ENCODE results near the gene PSMB5.

DNA sequence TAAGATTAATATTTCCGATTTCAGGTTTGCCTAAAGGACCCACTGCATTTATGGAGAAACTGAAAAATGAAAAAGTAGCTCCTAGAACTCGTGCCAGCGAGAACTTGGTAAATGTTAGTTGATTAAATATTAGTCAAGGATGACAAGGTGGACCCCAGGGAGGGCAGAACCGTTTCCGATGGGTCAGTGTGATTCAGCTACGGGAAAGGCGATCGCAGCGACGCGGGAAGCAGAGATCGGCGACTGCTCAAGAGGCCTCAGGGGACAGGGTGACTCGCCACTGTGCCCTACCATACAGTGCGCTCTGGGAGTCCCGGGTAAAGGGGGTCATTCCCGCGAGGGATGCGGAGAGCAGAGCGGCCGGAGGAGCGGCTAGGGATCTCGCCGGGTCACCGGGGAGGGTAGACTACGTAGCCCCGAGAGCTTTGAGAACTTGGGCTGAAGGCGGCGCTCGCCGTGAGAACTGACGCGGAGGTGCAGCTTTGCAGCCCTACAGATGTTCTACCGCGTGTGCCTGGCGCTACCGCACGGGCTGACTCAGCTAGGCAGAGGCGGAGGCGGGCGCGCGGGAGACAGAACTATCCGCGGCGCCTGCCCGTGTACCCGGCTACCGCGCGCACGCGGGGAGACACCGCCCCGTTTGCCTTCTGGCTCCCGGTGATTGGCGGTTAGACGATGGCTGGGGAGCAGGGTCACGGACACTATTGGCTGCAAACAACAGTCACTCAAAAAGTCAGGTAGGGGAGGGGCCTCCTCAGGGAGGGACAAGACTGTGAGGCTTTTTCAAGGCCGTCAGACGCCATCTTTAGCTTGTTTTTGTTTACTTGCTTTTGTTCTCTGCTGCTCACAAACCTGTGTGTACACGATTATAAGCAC, 27.9 kb downstream of the PSMB5 start:
- TF ChIP-seq POLR2A (IDR thresholded peaks at IDR 0.05) (peak; percentile 16 to 46), EP300 (IDR thresholded peaks at IDR 0.05) (no peak), POLR2AphosphoS5 (IDR thresholded peaks at IDR 0.05) (peak in 2 of 3 donors; percentile 88 to 90)
- TF ChIP-seq, protein P1, sequence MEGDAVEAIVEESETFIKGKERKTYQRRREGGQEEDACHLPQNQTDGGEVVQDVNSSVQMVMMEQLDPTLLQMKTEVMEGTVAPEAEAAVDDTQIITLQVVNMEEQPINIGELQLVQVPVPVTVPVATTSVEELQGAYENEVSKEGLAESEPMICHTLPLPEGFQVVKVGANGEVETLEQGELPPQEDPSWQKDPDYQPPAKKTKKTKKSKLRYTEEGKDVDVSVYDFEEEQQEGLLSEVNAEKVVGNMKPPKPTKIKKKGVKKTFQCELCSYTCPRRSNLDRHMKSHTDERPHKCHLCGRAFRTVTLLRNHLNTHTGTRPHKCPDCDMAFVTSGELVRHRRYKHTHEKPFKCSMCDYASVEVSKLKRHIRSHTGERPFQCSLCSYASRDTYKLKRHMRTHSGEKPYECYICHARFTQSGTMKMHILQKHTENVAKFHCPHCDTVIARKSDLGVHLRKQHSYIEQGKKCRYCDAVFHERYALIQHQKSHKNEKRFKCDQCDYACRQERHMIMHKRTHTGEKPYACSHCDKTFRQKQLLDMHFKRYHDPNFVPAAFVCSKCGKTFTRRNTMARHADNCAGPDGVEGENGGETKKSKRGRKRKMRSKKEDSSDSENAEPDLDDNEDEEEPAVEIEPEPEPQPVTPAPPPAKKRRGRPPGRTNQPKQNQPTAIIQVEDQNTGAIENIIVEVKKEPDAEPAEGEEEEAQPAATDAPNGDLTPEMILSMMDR (IDR thresholded peaks at IDR 0.05), result peak in 1 of 2 donors; percentile 9
